ENCODE measurements around the gene PCDHA8.

GRCh38 chr5:140794595-140795258, 46.3 kb upstream of the PCDHA8 start, which contains the start of gene PCDHA2:
- no peak for TF ChIP-seq GATA3 (IDR thresholded peaks at IDR 0.05; ENCODE audit: low read depth, low read length)
- TF ChIP-seq GATA2 (IDR thresholded peaks at IDR 0.05; ENCODE audit: low read depth, low read length) = no peak

All from SH-SY5Y (cell line).